Muscle layer of colon (tissue), 2 donors: ENCODE measurements around the gene TTC31.
A peak's percentile ranks its signal among the peaks of the same experiment; 100 is the strongest.

ENCODE experiments used
- H3K27ac ChIP-seq: one replicate; pipeline ENCODE4 v1.7.0; 2013; ENCODE audit warnings: low read depth, mild to moderate bottlenecking, low read length, moderate library complexity
- H3K27me3 ChIP-seq, 2 donors: one replicate each; pipeline ENCODE4 v1.7.0; 2013; ENCODE audit warnings: low read length in 2 of 2, mild to moderate bottlenecking in 2 of 2; ENCODE audit not compliant: insufficient read depth in 2 of 2, control insufficient read depth in 1 of 2
- H3K36me3 ChIP-seq: one replicate; pipeline ENCODE4 v1.7.0; 2013; ENCODE audit warnings: mild to moderate bottlenecking, low read length; ENCODE audit not compliant: insufficient read depth
- H3K4me1 ChIP-seq: one replicate; pipeline ENCODE4 v1.7.0; 2013; ENCODE audit warnings: mild to moderate bottlenecking, low read length; ENCODE audit not compliant: insufficient read depth
- H3K4me3 ChIP-seq, 2 donors: one replicate each; pipeline ENCODE4 v1.7.0; 2013; ENCODE audit warnings: low read length in 2 of 2, low read depth in 1 of 2, mild to moderate bottlenecking in 1 of 2, moderate library complexity in 1 of 2
- H3K9ac ChIP-seq: one replicate; pipeline ENCODE4 v1.7.0; 2013; ENCODE audit warnings: low read length
- H3K9me3 ChIP-seq: one replicate; pipeline ENCODE4 v1.7.0; 2013; ENCODE audit warnings: mild to moderate bottlenecking, low read length
- donor health status: abdominal sarcoma.
- donor health status: Adenocarcinoma of cecum.

The TTC31 gene

DNA sequence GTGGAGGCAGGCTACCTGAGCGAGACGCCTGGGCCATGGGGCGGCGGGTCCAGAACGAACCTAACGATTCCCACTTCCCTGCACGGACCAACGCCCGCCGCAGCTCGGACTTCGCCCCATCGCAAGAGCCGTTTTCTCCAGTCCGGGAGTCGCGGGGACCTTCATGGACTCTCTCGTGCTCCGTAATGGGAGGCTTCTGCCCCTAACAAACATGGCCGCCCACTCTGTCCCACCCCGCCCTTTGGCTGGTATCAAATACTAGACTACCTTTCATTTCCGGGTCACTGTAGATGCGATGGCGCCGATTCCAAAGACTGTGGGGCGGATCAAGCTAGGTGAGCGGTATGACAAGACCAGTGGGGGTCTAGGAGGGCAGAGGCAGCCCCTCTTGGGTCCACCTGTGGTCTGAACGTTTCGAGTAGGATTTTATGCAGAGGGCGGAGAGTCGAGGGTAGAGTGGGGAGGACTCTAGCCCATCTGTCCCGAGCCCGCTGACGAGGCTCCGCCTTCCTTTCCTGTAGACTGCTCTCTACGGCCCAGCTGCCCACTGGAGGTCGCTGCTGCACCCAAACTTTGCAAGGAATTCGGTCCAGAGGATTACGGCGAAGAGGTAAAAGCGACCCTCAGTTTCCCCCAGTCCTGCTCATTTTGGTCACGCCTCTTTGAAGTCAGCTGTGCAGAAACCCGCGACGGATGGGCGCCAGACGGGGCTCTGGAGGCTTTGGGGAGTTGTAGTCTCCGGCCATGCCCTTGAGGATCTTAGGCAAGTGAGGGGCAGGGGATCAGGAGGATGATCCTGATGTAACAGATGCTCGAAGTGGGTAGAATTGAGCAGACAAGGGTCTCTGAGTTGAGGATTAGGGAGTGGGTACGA lies at the start of gene TTC31, which contains the start of gene CCDC142:
Gene TTC31 (plus strand): TSS at position 281 of the 874 bp plus-strand sequence. CDS start 15 bp downstream, at position 296.
Gene CCDC142 (minus strand): TSS at position 198 of the 874 bp plus-strand sequence. CDS start 161 bp downstream, at position 37.
- Histone ChIP-seq H3K27me3 (no peaks in the 10 kb centered on the region), H3K4me3 (peak within 1 kb of the TSS; percentile 85 to 99), H3K27ac (peak within 1 kb of the TSS; percentile 93), H3K4me1 (peaks cover 26% of the 10 kb centered on the region), H3K9me3 (no peaks in the 10 kb centered on the region), H3K9ac (peak within 1 kb of the TSS; percentile 69), H3K36me3 (peaks cover 26% of the 10 kb centered on the region)

DNA sequence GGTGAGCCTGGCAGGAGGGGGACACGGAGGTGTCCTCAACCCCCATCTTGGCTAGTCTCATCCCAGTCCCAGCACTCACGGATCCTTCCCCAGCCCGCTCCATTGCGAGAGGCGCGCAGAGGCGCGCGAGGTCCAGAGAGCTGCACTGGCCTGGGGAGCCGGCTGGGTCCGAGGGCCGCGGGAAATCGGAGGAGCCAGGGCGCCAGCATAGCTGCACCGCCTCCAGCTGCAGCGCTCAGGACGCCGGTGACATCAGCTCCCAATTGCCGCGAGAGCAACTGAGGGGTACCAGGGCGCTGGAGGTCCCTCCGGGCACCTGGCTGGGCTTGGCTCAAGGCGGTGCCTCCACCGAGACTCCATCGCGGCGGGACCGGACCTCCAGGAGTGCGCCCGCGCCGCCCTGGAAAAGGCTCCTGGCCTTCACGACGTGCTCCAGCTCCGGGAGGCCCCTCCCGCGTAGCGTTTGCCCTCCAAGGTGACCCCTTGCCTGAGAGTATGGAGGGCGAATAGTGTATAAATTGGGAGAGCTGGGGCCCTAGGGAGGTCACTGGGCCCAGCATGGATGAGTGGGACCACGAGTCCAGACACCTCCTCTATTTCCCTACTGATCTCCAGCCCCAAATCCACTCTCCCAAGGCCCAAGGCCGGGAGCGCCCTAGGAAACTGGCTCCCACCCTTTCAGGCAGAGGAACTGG lies 46.6 kb upstream of the TTC31 start:
- Histone ChIP-seq H3K4me1 (peaks cover 12% of the 10 kb centered on the region), H3K4me3 (no peak overlapping the region), H3K27ac (no peak overlapping the region), H3K27me3 (peaks cover 0 to 6% of the 10 kb centered on the region in 2 donors), H3K9me3 (no peaks in the 10 kb centered on the region), H3K36me3 (peaks cover 24% of the 10 kb centered on the region), H3K9ac (no peak overlapping the region)

DNA sequence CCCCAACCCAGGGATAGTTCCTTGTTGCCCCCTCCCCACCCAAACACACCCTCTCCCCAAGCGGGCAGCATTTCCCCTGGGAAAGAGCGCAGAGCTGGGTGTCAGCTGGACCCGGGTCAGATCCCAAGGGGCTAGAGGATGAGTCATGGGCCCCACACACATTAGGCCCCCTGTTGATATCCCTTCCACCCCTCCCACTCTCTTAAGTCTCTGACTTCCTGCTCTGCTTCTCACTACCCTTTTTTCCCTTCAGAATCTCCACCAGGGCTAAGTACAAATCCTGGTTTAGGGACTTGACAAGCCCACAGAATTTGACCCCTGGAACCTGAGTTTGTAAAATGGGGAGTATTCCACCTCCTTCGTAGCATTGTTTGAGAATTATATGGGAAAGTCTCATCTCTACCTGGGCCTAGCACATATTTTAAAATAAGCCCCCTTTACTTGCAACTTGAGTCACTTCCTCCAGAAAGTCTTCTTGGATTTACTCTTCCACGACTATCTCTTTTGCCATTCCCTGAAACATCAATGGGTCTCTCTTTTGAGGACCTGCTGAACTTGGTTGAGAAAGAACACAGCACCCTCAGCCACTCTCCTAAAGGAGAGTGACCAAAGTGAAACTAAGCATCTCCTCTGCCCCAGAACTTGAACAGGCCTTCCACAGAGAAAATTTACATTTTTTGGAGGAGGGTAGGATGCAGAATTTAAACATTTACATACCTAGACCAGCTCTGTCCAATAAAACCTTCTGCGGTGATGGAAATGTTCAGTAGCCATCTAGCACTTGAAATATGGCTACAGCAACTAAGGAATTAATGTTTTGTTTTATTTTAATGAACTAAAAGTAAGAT lies 45.8 kb upstream of the TTC31 start:
- no peak overlapping the region for H3K9ac ChIP-seq

DNA sequence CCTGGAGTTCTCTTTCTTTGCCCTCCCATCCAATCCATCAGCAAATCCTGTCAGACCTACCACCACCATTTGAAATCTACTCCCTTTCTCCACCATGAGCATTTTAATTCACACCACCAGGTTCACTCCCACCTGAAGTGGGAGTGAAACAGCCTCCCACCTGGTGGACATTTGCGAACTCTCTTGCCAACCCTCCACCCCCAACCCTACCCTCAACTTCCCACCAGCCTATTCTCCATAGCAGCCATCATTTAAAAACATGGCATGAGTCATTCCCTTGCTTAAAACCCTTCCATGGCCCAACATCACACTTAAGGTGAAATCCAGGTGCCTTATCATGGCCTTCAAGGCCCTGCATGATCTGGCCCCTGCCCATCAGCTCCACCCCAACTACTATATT lies 44.6 kb upstream of the TTC31 start:
- peak overlapping the region in 1 of 2 donors; percentile 88 for H3K4me3 ChIP-seq
- peaks cover 0 to 18% of the 10 kb centered on the region in 2 donors for H3K27me3 ChIP-seq
- no peak overlapping the region for H3K9ac ChIP-seq
- peaks cover 10% of the 10 kb centered on the region for H3K36me3 ChIP-seq
- no peaks in the 10 kb centered on the region for H3K9me3 ChIP-seq
- H3K27ac ChIP-seq, result no peak overlapping the region
- peaks cover 12% of the 10 kb centered on the region for H3K4me1 ChIP-seq

More for the DNA sequence above, 45.8 kb upstream of the TTC31 start:
- Histone ChIP-seq H3K9me3 (no peaks in the 10 kb centered on the region), H3K27me3 (peaks cover 0 to 14% of the 10 kb centered on the region in 2 donors), H3K4me1 (peaks cover 12% of the 10 kb centered on the region), H3K36me3 (peaks cover 17% of the 10 kb centered on the region), H3K27ac (no peak overlapping the region), H3K4me3 (no peak overlapping the region)

DNA sequence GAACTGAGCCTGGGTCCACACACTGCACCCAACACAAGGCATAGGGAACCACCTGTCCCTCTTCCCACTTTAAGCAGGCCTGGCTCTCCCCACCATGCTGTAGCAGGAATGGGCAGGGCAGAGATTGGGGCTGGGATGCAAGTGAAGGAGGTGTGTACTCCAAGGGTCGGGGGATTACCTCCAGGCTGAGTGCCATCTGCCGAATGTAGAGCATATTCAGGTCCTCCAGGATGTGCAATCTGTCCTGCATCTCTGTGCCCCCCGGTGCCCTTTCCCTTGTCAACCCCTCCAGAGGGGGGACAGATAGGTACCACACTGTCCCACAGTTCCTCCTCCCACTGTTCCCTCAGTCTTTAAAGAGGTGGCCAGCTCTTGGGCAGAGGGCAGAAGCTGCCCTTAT lies 43.5 kb upstream of the TTC31 start:
- Histone ChIP-seq H3K9ac (peak overlapping the region; percentile 71), H3K4me1 (peaks cover 12% of the 10 kb centered on the region), H3K27ac (peak overlapping the region; percentile 60), H3K36me3 (peaks cover 10% of the 10 kb centered on the region), H3K9me3 (no peaks in the 10 kb centered on the region), H3K4me3 (peak overlapping the region; percentile 40 to 88), H3K27me3 (peaks cover 0 to 18% of the 10 kb centered on the region in 2 donors)

DNA sequence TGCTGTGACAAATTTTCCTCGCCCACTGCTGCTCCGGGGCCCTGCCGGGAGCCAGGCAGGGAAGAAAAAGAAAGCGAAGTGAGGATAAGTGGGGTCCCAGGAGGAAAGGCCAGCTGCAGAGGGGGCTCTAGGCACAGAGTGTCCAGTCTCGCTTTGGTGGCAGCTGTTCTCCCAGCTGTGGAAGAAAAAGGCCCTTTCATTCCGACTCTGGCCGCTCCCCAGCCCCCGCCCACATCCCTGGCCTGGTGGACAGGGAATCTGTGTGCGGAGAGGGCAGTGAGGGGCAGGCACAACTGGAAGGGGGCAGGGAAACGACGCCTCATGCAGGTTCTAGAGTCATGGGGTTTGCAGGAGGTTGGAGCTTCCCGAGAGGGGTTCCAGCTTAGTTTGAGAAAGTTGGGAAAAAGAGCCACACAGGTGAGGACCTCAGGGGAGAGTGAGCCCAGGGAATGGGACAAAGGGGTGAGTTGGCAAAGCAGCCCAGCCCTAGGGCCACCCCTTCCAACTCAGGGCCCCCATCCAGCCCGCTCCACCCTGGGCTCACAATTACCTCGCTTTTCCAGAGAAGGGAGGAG lies 43.0 kb upstream of the TTC31 start:
- H3K27ac ChIP-seq, result peak overlapping the region; percentile 60
- H3K36me3 ChIP-seq, result peaks cover 10% of the 10 kb centered on the region
- H3K27me3 ChIP-seq, result peaks cover 0 to 18% of the 10 kb centered on the region in 2 donors
- peak overlapping the region; percentile 40 to 88 for H3K4me3 ChIP-seq
- peaks cover 12% of the 10 kb centered on the region for H3K4me1 ChIP-seq
- H3K9me3 ChIP-seq, result no peaks in the 10 kb centered on the region
- H3K9ac ChIP-seq, result peak overlapping the region; percentile 71

GRCh38 chr2:74440378-74441169 lies 42.3 kb upstream of the TTC31 start:
- Histone ChIP-seq H3K27me3 (peaks cover 0 to 18% of the 10 kb centered on the region in 2 donors), H3K9me3 (no peaks in the 10 kb centered on the region), H3K4me3 (peak overlapping the region; percentile 48 to 88), H3K27ac (peak overlapping the region; percentile 60), H3K9ac (peak overlapping the region; percentile 71), H3K4me1 (peaks cover 12% of the 10 kb centered on the region), H3K36me3 (peaks cover 5% of the 10 kb centered on the region)

DNA sequence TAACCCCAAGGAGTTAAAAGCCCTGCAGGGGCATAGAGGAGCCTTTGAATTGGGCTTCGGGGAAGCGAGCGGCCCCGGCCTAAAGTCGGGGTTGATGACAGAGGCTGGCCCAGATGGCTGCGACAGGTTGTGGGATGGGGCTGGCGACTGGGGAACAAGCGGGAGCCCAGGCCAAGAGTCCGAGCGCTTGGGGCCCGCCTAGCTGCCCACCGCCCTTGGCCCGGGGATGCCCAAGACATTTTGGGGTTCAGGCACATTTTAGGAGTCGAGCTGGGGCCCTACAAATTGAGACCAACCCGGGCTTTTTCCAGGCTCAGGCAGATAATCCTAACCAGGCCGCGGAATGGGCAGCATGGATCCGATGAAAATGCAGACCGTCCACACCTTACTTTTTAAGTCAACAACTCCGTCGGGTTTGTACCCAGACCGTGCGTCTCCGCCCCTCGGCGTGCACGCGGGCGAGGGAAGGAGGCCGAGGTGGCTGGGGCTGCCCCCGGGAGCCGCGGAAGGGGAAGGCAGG lies 41.7 kb upstream of the TTC31 start:
- Histone ChIP-seq H3K4me1 (peaks cover 12% of the 10 kb centered on the region), H3K27ac (peak overlapping the region; percentile 39), H3K36me3 (no peaks in the 10 kb centered on the region), H3K9ac (peak overlapping the region; percentile 53), H3K4me3 (peak overlapping the region; percentile 48 to 88), H3K27me3 (peaks cover 0 to 18% of the 10 kb centered on the region in 2 donors), H3K9me3 (no peaks in the 10 kb centered on the region)

DNA sequence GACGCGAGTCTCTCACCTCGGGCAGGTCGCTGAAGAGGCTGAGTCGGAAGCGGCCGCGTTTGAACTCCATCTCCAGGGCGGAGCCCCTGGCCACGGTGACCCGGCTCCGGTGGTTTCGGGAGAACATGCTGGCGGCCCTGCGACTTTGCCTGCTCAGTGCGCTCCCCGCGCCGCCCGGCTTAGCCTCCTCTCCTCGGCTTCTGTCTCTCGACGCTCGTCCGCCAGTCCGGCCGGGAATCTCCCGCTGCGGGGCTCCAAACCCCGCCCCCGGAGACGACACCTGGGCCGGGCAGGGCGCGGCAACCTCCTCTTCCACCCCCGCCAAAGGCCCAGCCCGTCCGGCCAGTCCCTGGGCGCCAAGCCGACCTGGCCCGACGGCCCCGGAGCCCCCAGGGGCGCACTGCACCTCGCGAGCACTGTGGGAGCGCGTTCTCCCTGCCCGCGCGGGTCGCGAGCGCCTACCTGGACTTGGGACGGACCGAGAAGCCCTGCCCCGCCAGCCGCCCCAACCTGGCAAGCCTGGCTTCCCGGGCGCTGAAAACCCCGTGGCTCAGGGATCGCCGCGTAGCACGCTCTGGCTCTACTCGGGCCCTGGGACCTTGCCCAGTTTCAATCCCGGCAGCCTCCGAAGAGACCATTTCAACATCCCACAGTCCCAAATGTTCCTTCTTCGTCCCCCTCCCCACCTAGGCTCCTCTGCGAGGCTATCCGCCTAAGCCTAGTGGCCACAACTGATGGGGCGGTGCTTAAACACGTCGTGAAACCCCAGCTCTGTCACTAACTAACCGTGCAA lies 41.0 kb upstream of the TTC31 start, which contains the start of gene RTKN:
Gene RTKN (minus strand): TSS at position 248 of the 793 bp plus-strand sequence. CDS start 121 bp downstream, at position 127.
- Histone ChIP-seq H3K4me3 (peak within 1 kb of the TSS; percentile 48 to 88), H3K27me3 (peaks cover 0 to 18% of the 10 kb centered on the region in 2 donors), H3K4me1 (peaks cover 12% of the 10 kb centered on the region), H3K27ac (peak within 1 kb of the TSS; percentile 39), H3K9me3 (no peaks in the 10 kb centered on the region), H3K36me3 (no peaks in the 10 kb centered on the region), H3K9ac (peak within 1 kb of the TSS; percentile 53)
